RWPE1 (cell line): ENCODE results near the gene RPN2.

ENCODE experiments used
- CTCF ChIA-PET: fragments of 350-600 bp; sonication (Branson Sonifier 250); formaldehyde crosslinking; extraction: SDS; loops from one replicate; lab custom pipeline; 2021; lab: Yijun Ruan, JAX
- POLR2A ChIA-PET: fragments of 400-600 bp; formaldehyde crosslinking; extraction: SDS; loops from one replicate; lab custom pipeline; 2020; ENCODE audit warnings: antibody characterized with exemption; ENCODE audit not compliant: low non-redundant PET; lab: Yijun Ruan, JAX
- DNase-seq: peaks from one replicate; pipeline ENCODE4 v3.0.0; 2012; ENCODE audit warnings: low spot score
- H3K27ac ChIP-seq: fragments of 450-650 bp; 2 replicates; pipeline ENCODE4 v1.5.1; 2017
- CTCF ChIP-seq: fragments of 450-650 bp; conservative IDR thresholded peaks from 2 replicates; pipeline ENCODE4 v1.5.1; 2017; ENCODE audit warnings: low read depth, mild to moderate bottlenecking

RPN2 gene

GRCh38 chr20:37280403-37280802, 101.3 kb downstream of the RPN2 start:
- POLR2A ChIA-PET: interaction anchor here (0.7 to 1.4 kb wide), 2 partner anchors 9 to 65 kb away, joined by 3 to 5 read pairs; partner anchors contain the start of gene MANBAL
- no peak for TF ChIP-seq CTCF
- DNase-seq: no peak
- CTCF ChIA-PET: interaction anchor here (0.9 to 1.2 kb wide), 2 partner anchors 82 to 254 kb away, joined by 3 read pairs; no protein-coding TSS in a partner anchor
- no peak overlapping the region for H3K27ac ChIP-seq

- ChIA-PET POLR2A (no interaction called here), CTCF (interaction anchor here (0.5 to 2.1 kb wide), 11 partner anchors 9 to 252 kb away, joined by 3 to 6 read pairs (median 3); no protein-coding TSS in a partner anchor)
- no peak overlapping the region for H3K27ac ChIP-seq
- peak; percentile 73 for DNase-seq
- TF ChIP-seq CTCF: no peak; the same call in 1 of the 2 replicates
Measured at GRCh38 chr20:37282556-37282955, 103.4 kb downstream of the RPN2 start.

GRCh38 chr20:37283530-37284195, 104.5 kb downstream of the RPN2 start:
- TF ChIP-seq CTCF: no peak
- ChIA-PET POLR2A (no interaction called here), CTCF (interaction anchor here (0.9 to 2.1 kb wide), 4 partner anchors 76 to 250 kb away, joined by 3 to 6 read pairs (median 4); no protein-coding TSS in a partner anchor)
- no peak for DNase-seq
- no peak overlapping the region for H3K27ac ChIP-seq

DNA sequence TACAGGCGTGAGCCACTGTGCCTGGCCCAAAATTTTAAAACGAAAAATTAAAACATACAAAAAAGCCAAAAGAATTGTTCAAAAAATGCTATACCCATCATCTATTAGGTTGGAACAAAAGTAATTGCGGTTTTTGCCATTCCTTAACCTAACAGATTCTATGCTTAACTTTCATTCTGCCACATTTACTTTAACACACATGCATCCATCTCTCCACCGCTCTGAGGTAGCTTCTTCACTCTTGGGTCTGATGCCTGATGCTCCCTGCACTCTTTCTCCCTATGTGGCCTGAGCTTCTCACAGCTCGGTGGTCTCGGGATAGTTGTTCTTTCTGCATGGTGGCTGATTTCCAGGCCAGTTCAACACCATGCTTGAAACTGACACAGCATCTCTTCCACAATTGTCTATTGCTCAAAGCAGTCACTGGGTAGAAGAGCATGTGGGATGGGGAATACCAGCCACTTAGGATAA, 105.6 kb downstream of the RPN2 start:
- ChIA-PET POLR2A (interaction anchor here (1.0 kb wide), 1 partner anchor 113 kb away, joined by 4 read pairs; no protein-coding TSS in a partner anchor), CTCF (interaction anchor here (0.5 to 1.0 kb wide), 4 partner anchors 54 to 208 kb away, joined by 3 to 6 read pairs (median 3); no protein-coding TSS in a partner anchor)
- TF ChIP-seq CTCF: no peak
- DNase-seq: no peak
- H3K27ac ChIP-seq: no peak overlapping the region

- H3K27ac ChIP-seq: no peak overlapping the region
- no peak for DNase-seq
- TF ChIP-seq CTCF: no peak
- ChIA-PET POLR2A (interaction anchor here (0.7 to 1.0 kb wide), 2 partner anchors 112 to 755 kb away, joined by 3 to 4 read pairs; no protein-coding TSS in a partner anchor), CTCF (interaction anchor here (0.7 to 1.5 kb wide), 6 partner anchors 9 to 112 kb away, joined by 3 to 5 read pairs (median 3); no protein-coding TSS in a partner anchor)
Measured at GRCh38 chr20:37285664-37286374, 106.7 kb downstream of the RPN2 start.

GRCh38 chr20:37288091-37288490, 109.0 kb downstream of the RPN2 start:
- no peak for DNase-seq
- POLR2A ChIA-PET: interaction anchor here (0.7 kb wide), 1 partner anchor 53 kb away, joined by 3 read pairs; no protein-coding TSS in a partner anchor
- no peak for TF ChIP-seq CTCF
- peak overlapping the region; percentile 77 for H3K27ac ChIP-seq
- CTCF ChIA-PET: interaction anchor here (0.6 to 2.1 kb wide), 4 partner anchors 11 to 247 kb away, joined by 3 to 8 read pairs (median 6); no protein-coding TSS in a partner anchor
